HEK293 (cell line): ENCODE results near the gene PRICKLE3.

ENCODE experiments used
- CTCF ChIA-PET: fragments of 350-600 bp; formaldehyde crosslinking; extraction: SDS; loops from one replicate; lab custom pipeline; 2021; ENCODE audit warnings: antibody characterized with exemption; lab: Yijun Ruan, JAX
- POLR2A ChIA-PET: fragments of 300-600 bp; formaldehyde crosslinking; extraction: SDS; loops from one replicate; lab custom pipeline; 2020; ENCODE audit warnings: antibody characterized with exemption, inconsistent platforms; lab: Yijun Ruan, JAX
- H3K27ac ChIP-seq: fragments of 200-500 bp; sonication (Bioruptor generic); 2 replicates; pipeline ENCODE4 v1.5.1; 2014; ENCODE audit warnings: low read depth, low read length, control low read depth, inconsistent platforms; ENCODE audit errors: extremely low read depth
- H3K36me3 ChIP-seq, 2 experiments: fragments of 200-500 bp in 1 of 2; sonication (Bioruptor generic) in 1 of 2; 1 replicate in 1 of 2; 2 replicates in 1 of 2; pipeline ENCODE4 v1.5.1; 2014 to 2017; ENCODE audit warnings: inconsistent platforms in 2 of 2, low read length in 2 of 2; ENCODE audit not compliant: control insufficient read depth in 2 of 2, insufficient read depth in 1 of 2
- H3K4me1 ChIP-seq: fragments of 200-500 bp; sonication (Bioruptor generic); 2 replicates; pipeline ENCODE4 v1.5.1; 2014; ENCODE audit warnings: mild to moderate bottlenecking, low read length, inconsistent platforms; ENCODE audit not compliant: control insufficient read depth, insufficient read depth
- H3K4me3 ChIP-seq: 2 replicates; pipeline ENCODE4 v1.5.1; 2011; ENCODE audit warnings: low read depth, mild to moderate bottlenecking, control low read depth, low read length, moderate library complexity
- H3K9me3 ChIP-seq: fragments of 200-500 bp; sonication (Bioruptor generic); 2 replicates; pipeline ENCODE4 v1.5.1; 2014; ENCODE audit warnings: low read depth, low read length, inconsistent platforms; ENCODE audit not compliant: control insufficient read depth, insufficient read depth
- ELK4 ChIP-seq: IDR thresholded peaks from 2 replicates; pipeline ENCODE4 v1.6.1; 2011; ENCODE audit warnings: mild to moderate bottlenecking, low read depth, low read length, borderline replicate concordance
- GLIS1 ChIP-seq: fragments of 450-650 bp; formaldehyde crosslinking; IDR thresholded peaks from 2 replicates; pipeline ENCODE4 v1.5.1; 2016; ENCODE audit warnings: missing biosample characterization, missing genetic modification characterization
- KLF17 ChIP-seq: fragments of 450-650 bp; formaldehyde crosslinking; IDR thresholded peaks from 2 replicates; pipeline ENCODE4 v1.5.1; 2016; ENCODE audit warnings: missing biosample characterization, missing genetic modification characterization
- MZF1 ChIP-seq: fragments of 450-650 bp; formaldehyde crosslinking; IDR thresholded peaks from 2 replicates; pipeline ENCODE4 v1.5.1; 2017; ENCODE audit warnings: missing biosample characterization, missing genetic modification characterization, borderline replicate concordance
- OSR2 ChIP-seq: fragments of 450-650 bp; formaldehyde crosslinking; IDR thresholded peaks from 2 replicates; pipeline ENCODE4 v1.5.1; 2016; ENCODE audit warnings: missing biosample characterization, missing genetic modification characterization
- TRIM28 ChIP-seq: IDR thresholded peaks from 2 replicates; pipeline ENCODE4 v1.6.1; 2011; ENCODE audit warnings: low read length, control low read depth, borderline replicate concordance
- ZNF473 ChIP-seq: fragments of 450-650 bp; formaldehyde crosslinking; IDR thresholded peaks from 2 replicates; pipeline ENCODE4 v1.5.1; 2017; ENCODE audit warnings: missing biosample characterization, missing genetic modification characterization
- ZNF48 ChIP-seq: fragments of 450-650 bp; formaldehyde crosslinking; IDR thresholded peaks from 2 replicates; pipeline ENCODE4 v1.5.1; 2016; ENCODE audit warnings: missing biosample characterization, missing genetic modification characterization
- ZNF596 ChIP-seq: fragments of 450-650 bp; IDR thresholded peaks from 2 replicates; pipeline ENCODE4 v1.5.0; 2018; ENCODE audit warnings: missing biosample characterization, mild to moderate bottlenecking, missing genetic modification characterization, moderate library complexity
- ZNF645 ChIP-seq: fragments of 450-650 bp; formaldehyde crosslinking; IDR thresholded peaks from 2 replicates; pipeline ENCODE4; 2016; ENCODE audit warnings: missing biosample characterization, missing genetic modification characterization
- ZNF707 ChIP-seq: fragments of 450-650 bp; formaldehyde crosslinking; IDR thresholded peaks from 2 replicates; pipeline ENCODE4 v1.5.1; 2016; ENCODE audit warnings: missing biosample characterization, missing genetic modification characterization
- ZNF777 ChIP-seq: fragments of 450-650 bp; formaldehyde crosslinking; IDR thresholded peaks from 2 replicates; pipeline ENCODE4 v1.5.1; 2017; ENCODE audit warnings: missing biosample characterization, missing genetic modification characterization, borderline replicate concordance
- TF ChIP-seq, protein P1 (sequence below): fragments of 450-650 bp; formaldehyde crosslinking; IDR thresholded peaks from 2 replicates; pipeline ENCODE4 v1.5.1; 2016; ENCODE audit warnings: missing biosample characterization, missing genetic modification characterization
- TF ChIP-seq, protein P2 (sequence below): fragments of 450-650 bp; formaldehyde crosslinking; IDR thresholded peaks from 2 replicates; pipeline ENCODE4 v1.5.1; 2016; ENCODE audit warnings: missing biosample characterization, missing genetic modification characterization
- TF ChIP-seq, protein P3 (sequence below): fragments of 450-650 bp; formaldehyde crosslinking; IDR thresholded peaks from 2 replicates; pipeline ENCODE4 v1.5.1; 2016; ENCODE audit warnings: missing biosample characterization, missing genetic modification characterization, borderline replicate concordance

The PRICKLE3 gene

GRCh38 chrX:49179358-49179757 is 6.8 kb downstream of the PRICKLE3 start:
- Histone ChIP-seq H3K36me3 (peaks cover 21 to 61% of the 10 kb centered on the region in 2 experiments; a peak in 2 of 3 replicates), H3K4me3 (no peak overlapping the region), H3K27ac (no peak overlapping the region), H3K4me1 (no peaks in the 10 kb centered on the region; the same call in 1 of the 2 replicates), H3K9me3 (no peaks in the 10 kb centered on the region)
- POLR2A ChIA-PET, result interaction anchor here (0.7 to 2.8 kb wide), 3 partner anchors 11 to 91 kb away, joined by 3 to 11 read pairs (median 4); no protein-coding TSS in a partner anchor
- no peak for TF ChIP-seq OSR2
- TF ChIP-seq ZNF48 (tag by site-specific recombination), result no peak
- no peak for TF ChIP-seq ELK4
- no peak for TF ChIP-seq ZNF473 (tag by site-specific recombination)
- TF ChIP-seq ZNF777, result no peak
- TF ChIP-seq, protein P1, sequence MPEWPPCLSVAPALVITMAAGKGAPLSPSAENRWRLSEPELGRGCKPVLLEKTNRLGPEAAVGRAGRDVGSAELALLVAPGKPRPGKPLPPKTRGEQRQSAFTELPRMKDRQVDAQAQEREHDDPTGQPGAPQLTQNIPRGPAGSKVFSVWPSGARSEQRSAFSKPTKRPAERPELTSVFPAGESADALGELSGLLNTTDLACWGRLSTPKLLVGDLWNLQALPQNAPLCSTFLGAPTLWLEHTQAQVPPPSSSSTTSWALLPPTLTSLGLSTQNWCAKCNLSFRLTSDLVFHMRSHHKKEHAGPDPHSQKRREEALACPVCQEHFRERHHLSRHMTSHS (tag by site-specific recombination), result no peak
- TF ChIP-seq MZF1 (tag by site-specific recombination), result no peak
- no peak for TF ChIP-seq GLIS1 (tag by site-specific recombination)
- no peak for TF ChIP-seq ZNF645 (tag by site-specific recombination)
- TF ChIP-seq KLF17 (tag by site-specific recombination), result no peak
- TF ChIP-seq, protein P2, sequence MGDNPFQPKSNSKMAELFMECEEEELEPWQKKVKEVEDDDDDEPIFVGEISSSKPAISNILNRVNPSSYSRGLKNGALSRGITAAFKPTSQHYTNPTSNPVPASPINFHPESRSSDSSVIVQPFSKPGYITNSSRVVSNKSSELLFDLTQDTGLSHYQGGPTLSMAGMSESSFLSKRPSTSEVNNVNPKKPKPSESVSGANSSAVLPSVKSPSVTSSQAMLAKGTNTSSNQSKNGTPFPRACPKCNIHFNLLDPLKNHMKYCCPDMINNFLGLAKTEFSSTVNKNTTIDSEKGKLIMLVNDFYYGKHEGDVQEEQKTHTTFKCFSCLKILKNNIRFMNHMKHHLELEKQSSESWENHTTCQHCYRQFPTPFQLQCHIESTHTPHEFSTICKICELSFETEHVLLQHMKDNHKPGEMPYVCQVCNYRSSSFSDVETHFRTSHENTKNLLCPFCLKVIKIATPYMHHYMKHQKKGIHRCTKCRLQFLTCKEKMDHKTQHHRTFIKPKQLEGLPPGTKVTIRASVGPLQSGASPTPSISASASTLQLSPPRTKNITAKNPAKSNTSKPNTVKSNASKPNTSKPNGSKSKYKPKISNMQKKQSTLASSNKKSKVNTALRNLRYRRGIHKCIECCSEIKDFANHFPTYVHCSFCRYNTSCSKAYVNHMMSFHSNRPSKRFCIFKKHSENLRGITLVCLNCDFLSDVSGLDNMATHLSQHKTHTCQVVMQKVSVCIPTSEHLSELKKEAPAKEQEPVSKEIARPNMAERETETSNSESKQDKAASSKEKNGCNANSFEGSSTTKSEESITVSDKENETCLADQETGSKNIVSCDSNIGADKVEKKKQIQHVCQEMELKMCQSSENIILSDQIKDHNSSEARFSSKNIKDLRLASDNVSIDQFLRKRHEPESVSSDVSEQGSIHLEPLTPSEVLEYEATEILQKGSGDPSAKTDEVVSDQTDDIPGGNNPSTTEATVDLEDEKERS, result no peak
- TF ChIP-seq, protein P3, sequence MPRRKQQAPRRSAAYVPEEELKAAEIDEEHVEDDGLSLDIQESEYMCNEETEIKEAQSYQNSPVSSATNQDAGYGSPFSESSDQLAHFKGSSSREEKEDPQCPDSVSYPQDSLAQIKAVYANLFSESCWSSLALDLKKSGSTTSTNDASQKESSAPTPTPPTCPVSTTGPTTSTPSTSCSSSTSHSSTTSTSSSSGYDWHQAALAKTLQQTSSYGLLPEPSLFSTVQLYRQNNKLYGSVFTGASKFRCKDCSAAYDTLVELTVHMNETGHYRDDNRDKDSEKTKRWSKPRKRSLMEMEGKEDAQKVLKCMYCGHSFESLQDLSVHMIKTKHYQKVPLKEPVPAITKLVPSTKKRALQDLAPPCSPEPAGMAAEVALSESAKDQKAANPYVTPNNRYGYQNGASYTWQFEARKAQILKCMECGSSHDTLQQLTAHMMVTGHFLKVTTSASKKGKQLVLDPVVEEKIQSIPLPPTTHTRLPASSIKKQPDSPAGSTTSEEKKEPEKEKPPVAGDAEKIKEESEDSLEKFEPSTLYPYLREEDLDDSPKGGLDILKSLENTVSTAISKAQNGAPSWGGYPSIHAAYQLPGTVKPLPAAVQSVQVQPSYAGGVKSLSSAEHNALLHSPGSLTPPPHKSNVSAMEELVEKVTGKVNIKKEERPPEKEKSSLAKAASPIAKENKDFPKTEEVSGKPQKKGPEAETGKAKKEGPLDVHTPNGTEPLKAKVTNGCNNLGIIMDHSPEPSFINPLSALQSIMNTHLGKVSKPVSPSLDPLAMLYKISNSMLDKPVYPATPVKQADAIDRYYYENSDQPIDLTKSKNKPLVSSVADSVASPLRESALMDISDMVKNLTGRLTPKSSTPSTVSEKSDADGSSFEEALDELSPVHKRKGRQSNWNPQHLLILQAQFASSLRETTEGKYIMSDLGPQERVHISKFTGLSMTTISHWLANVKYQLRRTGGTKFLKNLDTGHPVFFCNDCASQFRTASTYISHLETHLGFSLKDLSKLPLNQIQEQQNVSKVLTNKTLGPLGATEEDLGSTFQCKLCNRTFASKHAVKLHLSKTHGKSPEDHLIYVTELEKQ (tag by site-specific recombination), result no peak
- TF ChIP-seq TRIM28, result no peak
- TF ChIP-seq ZNF707 (tag by site-specific recombination), result no peak
- no peak for TF ChIP-seq ZNF596 (tag by site-specific recombination)
- TF ChIP-seq, all 188 proteins: peak for 0
- CTCF ChIA-PET, result interaction anchor here (0.7 to 1.0 kb wide), 2 partner anchors 13 to 224 kb away, joined by 3 to 4 read pairs; no protein-coding TSS in a partner anchor
